Mucosa of descending colon (tissue), 3 donors: ENCODE data around the gene MED12L. TPM values are rescaled to one million over a fixed set of nuclear protein-coding genes. Genes with fewer than 3 reads are reported as not detected.

Experiments used
- ATAC-seq: fragments of 200-7000 bp; cut with Tn5 transposase; one replicate; pipeline ENCODE4 v1.9.1; 2020; ENCODE audit warnings: mild to moderate bottlenecking, moderate library complexity
- DNase-seq, 3 donors: peaks; one replicate each; pipeline ENCODE4 v3.0.0-alpha.2; 2020
- H3K36me3 ChIP-seq: fragments of 200-600 bp; one replicate; pipeline ENCODE4 v1.8.0; 2021; ENCODE audit warnings: low read depth, mild to moderate bottlenecking
- H3K4me1 ChIP-seq: fragments of 200-600 bp; one replicate; pipeline ENCODE4 v1.8.0; 2021; ENCODE audit warnings: low read depth, mild to moderate bottlenecking
- H3K4me3 ChIP-seq: fragments of 200-600 bp; one replicate; pipeline ENCODE4 v1.8.0; 2021; ENCODE audit warnings: mild to moderate bottlenecking
- H3K9me3 ChIP-seq: fragments of 200-600 bp; one replicate; pipeline ENCODE4 v1.8.0; 2021; ENCODE audit warnings: mild to moderate bottlenecking
- intact Hi-C, 2 donors: fragments of 100-400 bp; cut with DNase I in 1 of 2; cut with micrococcal nuclease in 1 of 2; formaldehyde crosslinking; loops; one replicate each; pipeline versions ENCODE4 v1.11.0 to v1.11.1; 2022; cut with DNase I, micrococcal nuclease
- total RNA-seq, 3 donors: library from RNA; stranded (reverse); fragmentation: NEBNext Ultra II Directional in 2 of 3; extraction: Animal tissue kit (Norgen Biotek cat#: 25700) in 2 of 3; gene quantifications; one replicate each; pipeline versions ENCODE4 v1.2.1 to v1.2.4, GENCODE V29; 2021 to 2023
- TF ChIP-seq, protein P1 (sequence below): fragments of 200-600 bp; IDR thresholded peaks from one replicate; pipeline ENCODE4 v1.8.0; 2022; ENCODE audit warnings: antibody characterized with exemption, mild to moderate bottlenecking
- donor health status: DM: no; HTN: no; CAD: no; lungs with moderate emphysema.
- donor health status: DM: no; HTN: no; CAD: no.
- donor health status: DM: no; HTN: yes; CAD: no.

Gene MED12L
- total RNA-seq, 3 donors from 2014 or later: 0.39 to 2.4 (median 0.55) TPM

DNA sequence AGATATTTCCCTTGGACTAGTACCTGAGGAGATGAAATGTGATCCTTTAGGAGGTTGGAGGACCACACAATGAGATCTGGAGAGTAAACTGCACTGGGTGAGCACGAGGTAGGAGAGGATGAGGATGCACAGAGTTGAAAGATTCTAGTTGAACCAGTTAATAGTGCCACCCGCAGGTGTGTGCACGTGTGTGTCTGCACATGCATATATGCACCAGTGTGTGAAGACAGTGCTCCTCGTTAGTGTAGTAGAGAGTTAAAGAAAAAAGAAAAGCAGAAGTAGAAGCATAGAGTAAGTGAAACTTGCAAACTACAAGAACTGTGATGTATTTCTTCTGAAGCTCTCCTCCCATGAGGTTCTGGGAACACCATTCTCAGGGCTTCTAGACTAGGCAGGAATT is 8.4 kb downstream of the MED12L start:
- intact Hi-C loops: no loop called here
- TF ChIP-seq, protein P1, sequence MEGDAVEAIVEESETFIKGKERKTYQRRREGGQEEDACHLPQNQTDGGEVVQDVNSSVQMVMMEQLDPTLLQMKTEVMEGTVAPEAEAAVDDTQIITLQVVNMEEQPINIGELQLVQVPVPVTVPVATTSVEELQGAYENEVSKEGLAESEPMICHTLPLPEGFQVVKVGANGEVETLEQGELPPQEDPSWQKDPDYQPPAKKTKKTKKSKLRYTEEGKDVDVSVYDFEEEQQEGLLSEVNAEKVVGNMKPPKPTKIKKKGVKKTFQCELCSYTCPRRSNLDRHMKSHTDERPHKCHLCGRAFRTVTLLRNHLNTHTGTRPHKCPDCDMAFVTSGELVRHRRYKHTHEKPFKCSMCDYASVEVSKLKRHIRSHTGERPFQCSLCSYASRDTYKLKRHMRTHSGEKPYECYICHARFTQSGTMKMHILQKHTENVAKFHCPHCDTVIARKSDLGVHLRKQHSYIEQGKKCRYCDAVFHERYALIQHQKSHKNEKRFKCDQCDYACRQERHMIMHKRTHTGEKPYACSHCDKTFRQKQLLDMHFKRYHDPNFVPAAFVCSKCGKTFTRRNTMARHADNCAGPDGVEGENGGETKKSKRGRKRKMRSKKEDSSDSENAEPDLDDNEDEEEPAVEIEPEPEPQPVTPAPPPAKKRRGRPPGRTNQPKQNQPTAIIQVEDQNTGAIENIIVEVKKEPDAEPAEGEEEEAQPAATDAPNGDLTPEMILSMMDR: no peak
- no peak for DNase-seq
- no peak for ATAC-seq
- Histone ChIP-seq H3K9me3 (no peaks in the 10 kb centered on the region), H3K36me3 (no peaks in the 10 kb centered on the region), H3K4me1 (no peaks in the 10 kb centered on the region), H3K4me3 (no peak overlapping the region)

DNA sequence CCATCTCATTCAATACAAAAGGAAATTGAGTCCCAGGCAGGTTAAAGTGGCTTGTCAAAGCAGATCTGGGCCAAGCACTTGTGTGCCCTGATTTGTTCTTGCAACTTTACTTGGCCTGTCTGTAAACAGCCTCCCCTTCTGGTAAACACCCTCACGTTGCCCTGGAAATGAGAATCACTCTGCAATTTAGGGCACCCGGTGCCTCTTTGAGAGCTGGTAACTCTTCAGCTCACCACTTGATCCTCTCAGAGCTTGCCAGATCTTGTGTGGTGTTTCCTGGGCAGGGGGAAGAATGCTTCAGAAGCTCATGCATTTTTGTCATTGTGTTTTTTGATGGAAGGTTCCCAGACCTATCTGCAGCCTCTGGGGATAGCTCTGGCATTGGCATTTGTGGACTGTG is 11.3 kb downstream of the MED12L start:
- DNase-seq (no peak), ATAC-seq (no peak)
- TF ChIP-seq, protein P1: no peak
- H3K36me3 ChIP-seq: no peaks in the 10 kb centered on the region
- H3K9me3 ChIP-seq: no peaks in the 10 kb centered on the region
- no peaks in the 10 kb centered on the region for H3K4me1 ChIP-seq
- intact Hi-C loops: no loop called here
- H3K4me3 ChIP-seq: no peak overlapping the region

DNA sequence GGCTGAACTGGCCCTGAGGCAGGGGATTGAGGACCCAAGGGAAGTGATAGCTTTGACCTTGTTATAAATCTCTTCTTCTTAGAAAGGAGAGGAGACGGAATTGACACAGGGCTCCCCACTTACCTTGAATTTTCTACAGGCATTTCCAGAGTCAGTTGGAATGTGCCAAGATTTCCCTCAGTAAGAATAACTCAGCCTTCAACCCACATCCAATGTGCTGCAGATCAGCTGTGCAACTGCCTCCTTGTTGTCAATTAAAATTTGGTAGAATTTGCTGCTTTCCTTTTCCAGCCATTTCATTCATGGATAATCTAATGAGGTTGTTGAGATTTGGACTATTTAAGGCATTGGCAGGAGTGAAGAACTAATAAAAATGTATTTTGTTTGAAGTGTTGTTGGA is 14.6 kb downstream of the MED12L start:
- TF ChIP-seq, protein P1: no peak
- H3K36me3 ChIP-seq: no peaks in the 10 kb centered on the region
- DNase-seq: no peak
- H3K9me3 ChIP-seq: no peaks in the 10 kb centered on the region
- H3K4me3 ChIP-seq: no peak overlapping the region
- intact Hi-C loops: no loop called here
- H3K4me1 ChIP-seq: no peaks in the 10 kb centered on the region
- ATAC-seq: no peak

DNA sequence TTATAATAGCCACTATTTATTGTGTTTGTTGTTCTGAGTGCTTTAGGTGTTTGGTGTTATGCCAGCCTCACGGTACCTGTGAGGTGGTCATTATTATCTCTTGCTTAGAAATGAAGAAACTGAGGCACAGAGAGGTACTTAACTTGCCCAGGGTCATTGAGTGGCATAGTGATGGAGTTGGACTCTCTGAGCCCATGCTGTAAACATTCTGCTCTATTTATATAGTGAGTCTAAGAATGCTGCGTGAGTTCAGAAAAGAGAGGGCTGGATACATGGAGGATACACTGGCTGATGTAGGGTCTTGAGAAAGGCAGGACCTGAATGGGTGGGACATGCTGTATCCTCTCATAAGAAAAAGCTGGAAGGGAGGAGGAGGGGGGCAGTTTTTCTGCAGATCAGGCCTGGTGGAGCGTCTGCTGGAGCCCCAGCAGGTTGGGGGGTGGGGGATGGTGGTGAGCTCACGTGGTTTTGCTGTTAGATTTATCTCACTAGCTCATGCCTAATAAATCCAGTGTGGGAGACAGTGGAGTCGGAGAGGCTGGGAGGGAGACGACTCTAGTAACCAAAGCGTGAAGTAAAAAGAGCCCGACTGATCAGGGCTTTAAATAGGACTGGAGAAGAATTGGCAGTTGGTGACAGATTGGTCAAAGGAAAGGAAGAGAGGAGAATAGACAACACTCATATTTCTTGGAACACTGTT is 16.0 kb downstream of the MED12L start:
- Histone ChIP-seq H3K36me3 (no peaks in the 10 kb centered on the region), H3K4me1 (no peaks in the 10 kb centered on the region), H3K9me3 (no peaks in the 10 kb centered on the region), H3K4me3 (no peak overlapping the region)
- TF ChIP-seq, protein P1: no peak
- ATAC-seq (no peak), DNase-seq (no peak)
- intact Hi-C loops: no loop called here

DNA sequence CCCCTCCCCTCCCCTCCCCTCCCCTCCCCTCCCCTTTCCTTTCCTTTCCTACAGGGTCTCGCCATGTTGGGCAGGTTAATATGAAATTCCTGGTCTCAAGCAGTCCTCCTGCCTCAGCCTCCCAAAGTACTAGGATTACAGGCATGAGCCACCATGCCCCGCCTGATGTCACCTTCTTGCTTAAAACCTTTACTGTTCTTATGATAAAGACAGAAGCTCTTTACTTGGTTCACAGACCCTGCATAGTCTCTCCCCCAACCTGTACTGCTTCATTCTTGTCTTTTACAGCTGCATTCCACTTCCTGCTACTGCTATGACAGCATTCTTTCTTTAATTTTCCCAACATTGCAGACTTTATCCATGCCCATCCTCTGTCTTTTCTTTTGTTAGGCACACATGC is 20.8 kb downstream of the MED12L start:
- Histone ChIP-seq H3K4me3 (no peak overlapping the region), H3K9me3 (no peaks in the 10 kb centered on the region), H3K4me1 (no peaks in the 10 kb centered on the region), H3K36me3 (no peaks in the 10 kb centered on the region)
- TF ChIP-seq, protein P1: no peak
- DNase-seq (no peak), ATAC-seq (no peak)
- intact Hi-C loops: no loop called here

DNA sequence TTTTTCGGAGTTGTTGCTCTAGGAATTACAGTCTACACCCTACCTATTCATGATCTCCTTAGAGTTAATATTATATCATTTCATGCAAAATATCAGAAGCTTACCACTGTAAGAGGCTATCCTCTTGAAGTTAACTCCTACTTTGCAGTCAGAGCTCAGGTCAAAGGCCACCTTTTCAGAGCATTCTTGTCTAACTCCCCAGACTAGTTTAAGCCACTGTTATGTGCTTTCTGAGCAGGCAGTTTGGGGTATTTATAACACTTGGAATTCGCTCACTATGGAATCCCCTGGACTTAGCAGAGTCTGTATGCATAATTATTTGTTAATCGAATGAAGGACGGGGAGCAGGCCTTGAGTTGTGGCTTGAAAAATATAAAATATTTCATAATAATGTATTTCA is 21.7 kb downstream of the MED12L start:
- TF ChIP-seq, protein P1: no peak
- Histone ChIP-seq H3K36me3 (no peaks in the 10 kb centered on the region), H3K4me3 (no peak overlapping the region), H3K4me1 (no peaks in the 10 kb centered on the region), H3K9me3 (no peaks in the 10 kb centered on the region)
- intact Hi-C loops: no loop called here
- ATAC-seq: no peak
- DNase-seq: no peak
